ENCODE measurements around the gene ZNF615. TPM values are rescaled to one million over a fixed set of nuclear protein-coding genes. Genes with fewer than 3 reads are reported as not detected.
"Not testable (repeated sequence)": the region's sequence is repeated elsewhere in the genome, so short reads cannot be mapped to it uniquely, and the experiment has no call there.

ZNF615 gene
- total and polyA plus RNA-seq, 3 donors from 2014 or later, result 4.7 to 10.3 (median 8.8) TPM

DNA sequence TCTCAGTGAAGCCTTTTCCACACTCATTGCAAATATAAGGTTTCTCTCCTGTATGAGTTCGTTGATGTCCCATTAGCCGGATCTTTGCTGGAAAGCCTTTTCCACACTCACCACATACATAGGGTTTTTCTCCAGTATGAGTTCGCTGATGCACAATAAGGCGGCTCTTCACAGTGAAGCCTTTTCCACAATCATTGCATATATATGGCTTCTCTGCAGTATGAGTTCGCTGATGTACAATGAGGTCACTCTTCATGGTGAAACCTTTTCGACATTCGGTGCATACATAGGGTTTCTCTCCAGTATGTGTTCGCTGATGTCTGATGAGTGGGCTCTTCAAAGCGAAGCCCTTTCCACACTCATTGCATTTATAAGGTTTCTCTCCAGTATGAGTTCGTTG, 14.6 kb downstream of the ZNF615 start:
- no peaks in the 10 kb centered on the region for H3K36me3 ChIP-seq (ENCODE audit: low read depth, missing control alignments)
- WGBS, 2 donors, result 96 to 99% methylated on average over 10 of the region's 10 CpGs
- H3K4me1 ChIP-seq, result no peaks in the 10 kb centered on the region
- TF ChIP-seq, protein P1, sequence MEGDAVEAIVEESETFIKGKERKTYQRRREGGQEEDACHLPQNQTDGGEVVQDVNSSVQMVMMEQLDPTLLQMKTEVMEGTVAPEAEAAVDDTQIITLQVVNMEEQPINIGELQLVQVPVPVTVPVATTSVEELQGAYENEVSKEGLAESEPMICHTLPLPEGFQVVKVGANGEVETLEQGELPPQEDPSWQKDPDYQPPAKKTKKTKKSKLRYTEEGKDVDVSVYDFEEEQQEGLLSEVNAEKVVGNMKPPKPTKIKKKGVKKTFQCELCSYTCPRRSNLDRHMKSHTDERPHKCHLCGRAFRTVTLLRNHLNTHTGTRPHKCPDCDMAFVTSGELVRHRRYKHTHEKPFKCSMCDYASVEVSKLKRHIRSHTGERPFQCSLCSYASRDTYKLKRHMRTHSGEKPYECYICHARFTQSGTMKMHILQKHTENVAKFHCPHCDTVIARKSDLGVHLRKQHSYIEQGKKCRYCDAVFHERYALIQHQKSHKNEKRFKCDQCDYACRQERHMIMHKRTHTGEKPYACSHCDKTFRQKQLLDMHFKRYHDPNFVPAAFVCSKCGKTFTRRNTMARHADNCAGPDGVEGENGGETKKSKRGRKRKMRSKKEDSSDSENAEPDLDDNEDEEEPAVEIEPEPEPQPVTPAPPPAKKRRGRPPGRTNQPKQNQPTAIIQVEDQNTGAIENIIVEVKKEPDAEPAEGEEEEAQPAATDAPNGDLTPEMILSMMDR (IDR thresholded peaks at IDR 0.05), result no peak
- no peak for TF ChIP-seq POLR2A (IDR thresholded peaks at IDR 0.05)
- no peaks in the 10 kb centered on the region for H3K27me3 ChIP-seq
- intact Hi-C loops (cut with DNase I; ENCODE audit: low total_unique reads), result no loop called here
- no peak overlapping the region for H3K27ac ChIP-seq
- H3K4me3 ChIP-seq, result no peak overlapping the region
- DNase-seq, result no peak
- H3K9me3 ChIP-seq, result peaks cover 7% of the 10 kb centered on the region

DNA sequence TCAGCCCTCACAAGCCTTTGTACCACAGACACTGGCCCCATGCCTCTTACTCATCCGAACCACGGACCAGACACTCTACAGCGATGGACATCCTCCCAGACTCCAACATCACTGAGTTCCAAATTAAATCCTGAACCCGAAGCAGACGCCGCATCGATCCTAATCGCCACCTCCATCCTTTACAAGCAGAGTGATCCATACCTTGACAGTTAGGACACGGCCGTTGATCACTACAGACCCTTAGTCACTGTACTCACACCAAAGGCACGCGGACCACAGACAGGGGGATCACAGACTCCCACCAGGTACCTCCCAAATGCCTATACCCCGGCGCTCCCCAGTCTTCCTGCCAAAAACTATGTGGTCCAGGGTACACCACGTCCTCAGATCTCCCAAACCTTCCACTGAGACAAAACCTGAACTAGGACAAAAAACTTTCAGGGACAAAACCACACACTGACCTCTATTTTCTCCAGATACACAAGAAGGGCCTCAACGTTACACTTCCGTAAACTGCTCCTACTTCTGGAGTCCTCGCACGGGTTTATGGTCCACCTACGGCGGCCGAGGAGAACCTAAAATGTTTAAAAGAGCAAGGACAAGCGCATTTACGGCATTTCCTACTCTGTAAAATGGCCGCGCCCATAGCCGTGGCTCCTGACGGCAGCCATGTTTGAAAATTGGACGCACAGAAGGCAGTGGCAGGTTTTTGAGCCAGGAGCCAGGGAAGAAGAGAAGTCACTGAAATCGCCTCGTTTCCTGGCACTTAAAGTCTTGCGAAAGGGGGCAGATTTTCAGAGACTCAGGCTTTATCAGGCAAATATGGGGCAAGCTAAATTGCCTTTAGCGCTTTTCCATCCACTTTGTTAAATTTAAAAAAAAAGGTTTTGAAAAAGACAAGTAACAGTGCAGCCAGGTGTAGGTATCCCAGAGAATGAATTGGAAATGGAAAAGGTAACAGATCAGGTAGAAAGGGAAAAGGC, 21.4 kb downstream of the ZNF615 start, which contains the start of gene ZNF350:
ZNF350 (minus strand) TSS at position 532 of the 983 bp plus-strand sequence. CDS start 12,480 bp downstream, outside the sequence.
- peak; percentile 100 for DNase-seq
- peaks cover 15% of the 10 kb centered on the region for H3K4me1 ChIP-seq
- H3K9me3 ChIP-seq, result no peaks in the 10 kb centered on the region
- intact Hi-C loops (cut with DNase I; ENCODE audit: low total_unique reads), result no loop called here
- no peaks in the 10 kb centered on the region for H3K27me3 ChIP-seq
- WGBS, 2 donors, result 2 to 3% methylated on average over 27 to 33 of the region's 33 CpGs
- no peaks in the 10 kb centered on the region for H3K36me3 ChIP-seq (ENCODE audit: low read depth, missing control alignments)
- TF ChIP-seq, protein P1 (IDR thresholded peaks at IDR 0.05), result no peak
- no peak for TF ChIP-seq POLR2A (IDR thresholded peaks at IDR 0.05)
- peak within 1 kb of the TSS; percentile 92 to 93 for H3K4me3 ChIP-seq
- peak within 1 kb of the TSS; percentile 51 to 85 for H3K27ac ChIP-seq

DNA sequence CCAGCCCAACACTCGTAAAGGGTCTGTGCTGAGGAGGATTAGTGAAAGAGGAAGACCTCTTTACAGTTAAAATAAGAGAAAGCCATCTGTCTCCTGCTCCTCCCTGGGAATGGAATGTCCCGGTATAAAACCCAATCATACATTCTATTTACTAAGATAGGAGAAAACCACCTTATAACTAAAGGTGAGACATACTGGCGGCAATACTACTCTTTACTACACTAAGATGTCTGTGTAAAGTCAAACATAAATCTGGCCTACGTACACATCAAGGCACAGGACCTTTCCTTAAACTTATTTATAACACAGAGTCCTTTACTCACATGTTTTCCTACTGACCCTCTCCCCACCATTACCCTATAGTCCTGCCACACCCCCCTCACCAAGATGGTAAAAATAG, 24.6 kb downstream of the ZNF615 start:
- H3K36me3 ChIP-seq (ENCODE audit: low read depth, missing control alignments), result no peaks in the 10 kb centered on the region
- intact Hi-C loops (cut with DNase I; ENCODE audit: low total_unique reads), result no loop called here
- no peak overlapping the region for H3K4me3 ChIP-seq
- no peaks in the 10 kb centered on the region for H3K27me3 ChIP-seq
- DNase-seq, result no peak
- no peaks in the 10 kb centered on the region for H3K9me3 ChIP-seq
- WGBS, 2 donors, result 81 to 90% methylated on average over 4 of the region's 4 CpGs
- H3K27ac ChIP-seq, result no peak overlapping the region
- no peak for TF ChIP-seq POLR2A (IDR thresholded peaks at IDR 0.05)
- TF ChIP-seq, protein P1 (IDR thresholded peaks at IDR 0.05), result no peak
- H3K4me1 ChIP-seq, result peaks cover 15% of the 10 kb centered on the region

DNA sequence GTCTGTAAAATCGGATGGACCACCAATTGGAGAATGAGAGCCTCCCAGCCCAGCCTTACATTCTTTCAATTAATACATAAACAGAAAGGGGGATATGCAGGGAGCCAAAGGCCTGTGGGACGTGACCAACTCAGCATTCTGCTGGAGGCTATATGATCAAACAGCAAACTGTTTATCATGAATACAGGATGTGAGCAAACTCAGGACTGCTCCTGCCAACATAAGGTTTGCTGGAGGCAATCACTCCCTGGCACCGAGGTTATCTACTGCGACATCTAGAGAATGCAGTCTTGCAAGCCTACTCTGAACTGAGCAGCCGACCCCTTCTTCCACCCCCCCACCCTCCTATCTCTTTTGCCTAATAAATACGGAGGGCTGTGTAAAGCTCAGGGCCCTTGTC, 27.1 kb downstream of the ZNF615 start:
- H3K36me3 ChIP-seq (ENCODE audit: low read depth, missing control alignments); H3K9me3 ChIP-seq; H3K27ac ChIP-seq; H3K4me3 ChIP-seq; DNase-seq; intact Hi-C loops (cut with DNase I; ENCODE audit: low total_unique reads); H3K27me3 ChIP-seq: not testable (repeated sequence)
- peaks cover 15% of the 10 kb centered on the region for H3K4me1 ChIP-seq
- whole genome bisulfite sequencing, 2 donors, result 91 to 94% methylated on average over 6 of the region's 6 CpGs

DNA sequence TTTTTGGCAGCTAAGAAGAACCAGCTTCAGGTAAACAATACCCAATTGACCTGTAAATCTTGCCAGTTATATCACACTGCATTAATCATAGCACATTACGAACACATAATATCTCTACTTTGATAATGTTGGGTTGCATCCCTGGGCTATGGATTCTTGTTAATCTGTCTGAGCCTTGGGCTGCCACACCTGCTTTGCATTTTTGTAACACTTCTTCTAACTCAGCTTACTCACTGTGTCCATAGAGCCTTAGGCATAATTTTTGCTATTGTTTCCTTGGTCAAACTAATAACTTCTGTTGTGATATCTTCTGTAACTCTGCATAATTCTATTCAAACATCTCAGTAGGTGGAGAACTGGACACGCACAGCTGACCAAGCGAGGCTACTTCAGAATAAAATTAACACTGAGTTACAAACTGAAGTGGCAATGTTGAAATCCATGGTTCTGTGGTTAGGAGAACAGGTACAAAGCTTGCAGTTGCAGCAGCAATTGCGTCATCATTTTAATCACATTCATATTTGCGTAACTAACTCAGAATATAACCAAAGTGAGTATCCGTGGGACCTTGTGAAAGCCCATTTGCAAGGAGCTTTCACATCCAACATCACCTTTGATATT, 27.8 kb downstream of the ZNF615 start:
- Histone ChIP-seq H3K4me1 (peaks cover 9% of the 10 kb centered on the region), H3K36me3 (ENCODE audit: low read depth, missing control alignments) (no peaks in the 10 kb centered on the region), H3K27ac (no peak overlapping the region), H3K4me3 (no peak overlapping the region), H3K9me3 (no peaks in the 10 kb centered on the region), H3K27me3 (no peaks in the 10 kb centered on the region)
- intact Hi-C loops (cut with DNase I; ENCODE audit: low total_unique reads), result no loop called here
- no peak for DNase-seq
- no peak for TF ChIP-seq POLR2A (IDR thresholded peaks at IDR 0.05)
- TF ChIP-seq, protein P1 (IDR thresholded peaks at IDR 0.05), result no peak
- WGBS, 2 donors, result 79 to 95% methylated on average over 6 of the region's 6 CpGs

All from testis (tissue), 3 donors.